ENCODE data around the gene GHR. TPM values are rescaled to one million over a fixed set of nuclear protein-coding genes. Genes with fewer than 3 reads are reported as not detected.
A peak's percentile ranks its signal among the peaks of the same experiment; 100 is the strongest.

GHR gene
- total and polyA plus RNA-seq, 2 donors from 2014 or later = 3.7 to 6.5 TPM

DNA sequence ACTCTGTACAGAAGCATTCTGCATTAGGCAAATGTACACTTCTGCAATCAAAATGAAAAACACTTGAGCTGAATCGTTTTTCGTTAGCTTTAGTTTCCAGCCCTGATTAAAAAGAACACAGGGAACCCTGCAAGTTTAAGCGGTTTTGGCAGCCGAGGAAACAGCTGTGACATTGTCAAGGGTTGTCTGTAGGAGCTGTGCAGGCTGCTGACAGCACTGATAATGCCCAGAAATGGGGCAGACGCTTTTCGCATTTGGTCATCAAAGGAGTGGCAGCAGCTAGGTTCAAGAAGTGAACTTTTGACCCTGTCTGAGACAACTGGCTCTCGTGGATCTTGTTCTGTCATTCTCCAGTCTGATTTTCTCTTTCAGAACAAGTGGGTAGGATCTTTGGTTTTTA is 167.8 kb downstream of the GHR start:
- H3K27me3 ChIP-seq (ENCODE audit: control insufficient read depth, insufficient read depth, low read length) = no peaks in the 10 kb centered on the region
- H3K27ac ChIP-seq (ENCODE audit: low read depth in 2 of 2, low read length in 2 of 2) = no peak overlapping the region
- H3K9ac ChIP-seq (ENCODE audit: low read length in 3 of 3) = no peak overlapping the region
- FAIRE-seq (no peak), DNase-seq (peak in 4 of 5 donors; percentile 33 to 79 (median 57))
- no peaks in the 10 kb centered on the region for H3K36me3 ChIP-seq (ENCODE audit: control insufficient read depth in 2 of 3, insufficient read depth in 3 of 3, low read length in 3 of 3)
- H3K9me3 ChIP-seq (ENCODE audit: control insufficient read depth in 2 of 3, insufficient read depth in 1 of 3, low read length in 3 of 3) = no peaks in the 10 kb centered on the region
- no peak overlapping the region for H3K4me3 ChIP-seq (ENCODE audit: low read length in 3 of 3)
- TF ChIP-seq, protein P1, sequence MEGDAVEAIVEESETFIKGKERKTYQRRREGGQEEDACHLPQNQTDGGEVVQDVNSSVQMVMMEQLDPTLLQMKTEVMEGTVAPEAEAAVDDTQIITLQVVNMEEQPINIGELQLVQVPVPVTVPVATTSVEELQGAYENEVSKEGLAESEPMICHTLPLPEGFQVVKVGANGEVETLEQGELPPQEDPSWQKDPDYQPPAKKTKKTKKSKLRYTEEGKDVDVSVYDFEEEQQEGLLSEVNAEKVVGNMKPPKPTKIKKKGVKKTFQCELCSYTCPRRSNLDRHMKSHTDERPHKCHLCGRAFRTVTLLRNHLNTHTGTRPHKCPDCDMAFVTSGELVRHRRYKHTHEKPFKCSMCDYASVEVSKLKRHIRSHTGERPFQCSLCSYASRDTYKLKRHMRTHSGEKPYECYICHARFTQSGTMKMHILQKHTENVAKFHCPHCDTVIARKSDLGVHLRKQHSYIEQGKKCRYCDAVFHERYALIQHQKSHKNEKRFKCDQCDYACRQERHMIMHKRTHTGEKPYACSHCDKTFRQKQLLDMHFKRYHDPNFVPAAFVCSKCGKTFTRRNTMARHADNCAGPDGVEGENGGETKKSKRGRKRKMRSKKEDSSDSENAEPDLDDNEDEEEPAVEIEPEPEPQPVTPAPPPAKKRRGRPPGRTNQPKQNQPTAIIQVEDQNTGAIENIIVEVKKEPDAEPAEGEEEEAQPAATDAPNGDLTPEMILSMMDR (IDR thresholded peaks at IDR 0.05; ENCODE audit: borderline replicate concordance, extremely low read depth, insufficient read depth) = no peak
- intact Hi-C loops (cut with DNase I) = no loop called here
- H3K4me1 ChIP-seq (ENCODE audit: control insufficient read depth in 2 of 3, insufficient read depth in 2 of 3, low read depth in 1 of 3, low read length in 3 of 3) = peaks cover 0 to 15% (median 6%) of the 10 kb centered on the region in 3 donors

DNA sequence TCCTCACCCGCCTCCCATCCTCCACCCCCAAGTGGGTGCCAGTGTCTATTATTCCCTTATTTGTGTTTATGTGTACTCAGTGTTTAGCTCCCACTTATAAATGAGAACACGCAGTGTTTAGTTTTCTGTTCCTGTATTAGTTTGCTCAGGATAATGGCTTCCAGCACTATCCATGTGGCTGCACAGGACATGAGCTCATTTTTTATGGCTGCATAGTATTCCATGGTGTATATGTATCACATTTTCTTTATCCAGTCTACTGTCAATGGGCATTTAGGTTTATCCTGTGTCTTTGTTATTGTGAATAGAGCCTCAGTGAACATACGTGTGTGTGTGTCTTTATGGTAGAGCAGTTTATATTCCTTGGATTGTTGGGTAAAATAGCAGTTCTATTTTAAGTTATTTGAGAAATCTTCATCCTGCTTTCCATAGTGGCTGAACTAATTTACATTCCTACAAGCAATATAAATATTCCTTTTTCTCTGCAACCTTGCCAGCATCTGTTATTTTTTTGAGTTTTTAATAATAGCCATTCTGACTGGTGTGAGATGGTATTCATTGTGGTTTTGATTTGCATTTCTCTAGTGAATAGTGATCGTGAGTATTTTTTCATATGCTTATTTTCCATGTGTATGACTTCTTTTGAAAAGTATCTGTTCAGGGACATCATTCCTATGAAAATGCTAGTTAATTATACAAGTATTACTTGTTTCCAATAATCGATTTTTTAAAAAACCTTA is 169.3 kb downstream of the GHR start:
- intact Hi-C loops (cut with DNase I) = no loop called here
- no peak for FAIRE-seq
- H3K36me3 ChIP-seq (ENCODE audit: control insufficient read depth in 2 of 3, insufficient read depth in 3 of 3, low read length in 3 of 3) = no peaks in the 10 kb centered on the region

DNA sequence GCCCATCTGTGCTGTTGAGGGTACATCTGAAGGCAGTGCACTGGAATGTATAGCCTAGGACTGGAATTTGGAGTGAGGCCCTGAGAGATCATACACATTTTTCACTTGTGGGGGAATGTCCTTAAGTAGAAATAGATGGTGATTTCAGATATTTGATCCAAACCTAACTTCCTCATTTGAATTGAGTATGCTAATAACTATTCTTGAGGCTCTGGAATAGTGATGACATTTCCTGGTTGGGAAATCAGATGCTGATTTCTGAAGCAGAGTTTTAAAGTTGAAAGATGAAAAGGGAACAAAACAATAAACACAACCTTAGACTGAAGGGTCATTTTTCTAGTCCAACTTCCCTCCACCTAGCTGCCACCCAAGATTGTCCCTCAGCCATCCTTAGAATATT is 170.4 kb downstream of the GHR start:
- Histone ChIP-seq H3K9ac (ENCODE audit: low read length in 3 of 3) (no peak overlapping the region), H3K27ac (ENCODE audit: low read depth in 2 of 2, low read length in 2 of 2) (no peak overlapping the region), H3K4me1 (ENCODE audit: control insufficient read depth in 2 of 3, insufficient read depth in 2 of 3, low read depth in 1 of 3, low read length in 3 of 3) (peaks cover 0 to 12% (median 0%) of the 10 kb centered on the region in 3 donors), H3K9me3 (ENCODE audit: control insufficient read depth in 2 of 3, insufficient read depth in 1 of 3, low read length in 3 of 3) (no peaks in the 10 kb centered on the region), H3K4me3 (ENCODE audit: low read length in 3 of 3) (no peak overlapping the region), H3K36me3 (ENCODE audit: control insufficient read depth in 2 of 3, insufficient read depth in 3 of 3, low read length in 3 of 3) (no peaks in the 10 kb centered on the region), H3K27me3 (ENCODE audit: control insufficient read depth, insufficient read depth, low read length) (no peaks in the 10 kb centered on the region)
- intact Hi-C loops (cut with DNase I) = no loop called here
- no peak for DNase-seq
- no peak for FAIRE-seq
- TF ChIP-seq, protein P1 (IDR thresholded peaks at IDR 0.05; ENCODE audit: borderline replicate concordance, extremely low read depth, insufficient read depth) = no peak

More for the DNA sequence above, 169.3 kb downstream of the GHR start:
- TF ChIP-seq, protein P1 (IDR thresholded peaks at IDR 0.05; ENCODE audit: borderline replicate concordance, extremely low read depth, insufficient read depth) = no peak
- no peaks in the 10 kb centered on the region for H3K9me3 ChIP-seq (ENCODE audit: control insufficient read depth in 2 of 3, insufficient read depth in 1 of 3, low read length in 3 of 3)
- no peak overlapping the region for H3K4me3 ChIP-seq (ENCODE audit: low read length in 3 of 3)
- peaks cover 0 to 12% (median 0%) of the 10 kb centered on the region in 3 donors for H3K4me1 ChIP-seq (ENCODE audit: control insufficient read depth in 2 of 3, insufficient read depth in 2 of 3, low read depth in 1 of 3, low read length in 3 of 3)
- no peak overlapping the region for H3K27ac ChIP-seq (ENCODE audit: low read depth in 2 of 2, low read length in 2 of 2)
- DNase-seq = no peak
- no peaks in the 10 kb centered on the region for H3K27me3 ChIP-seq (ENCODE audit: control insufficient read depth, insufficient read depth, low read length)
- no peak overlapping the region for H3K9ac ChIP-seq (ENCODE audit: low read length in 3 of 3)
